ENCODE data around the gene LDB3. TPM values are rescaled to one million over a fixed set of nuclear protein-coding genes. Genes with fewer than 3 reads are reported as not detected.

Gene LDB3
- total RNA-seq, 1 donor from 2014 or later, result 4.7 TPM

- no peak for DNase-seq (ENCODE audit: extremely low spot score in 2 of 2)
- H3K27me3 ChIP-seq, result no peaks in the 10 kb centered on the region
- H3K27ac ChIP-seq, result peak overlapping the region; percentile 11
- intact Hi-C loops (cut with DNase I), result no loop called here
- H3K36me3 ChIP-seq, result no peaks in the 10 kb centered on the region
- H3K4me1 ChIP-seq, result peaks cover 11% of the 10 kb centered on the region
- H3K4me3 ChIP-seq, result peak overlapping the region in 1 of 2 donors; percentile 44
- TF ChIP-seq POLR2A (IDR thresholded peaks at IDR 0.05) (no peak), CTCF (IDR thresholded peaks at IDR 0.05) (no peak), POLR2AphosphoS5 (IDR thresholded peaks at IDR 0.05; ENCODE audit: insufficient read depth in 1 of 2, low read depth in 1 of 2) (no peak)
- no peaks in the 10 kb centered on the region for H3K9me3 ChIP-seq
Measured at GRCh38 chr10:86670290-86670811, 2.0 kb downstream of the LDB3 start.

GRCh38 chr10:86670876-86671275, 2.6 kb downstream of the LDB3 start:
- no peaks in the 10 kb centered on the region for H3K9me3 ChIP-seq
- H3K36me3 ChIP-seq, result no peaks in the 10 kb centered on the region
- H3K4me3 ChIP-seq, result peak overlapping the region in 1 of 2 donors; percentile 44
- intact Hi-C loops (cut with DNase I), result no loop called here
- H3K27me3 ChIP-seq, result no peaks in the 10 kb centered on the region
- peaks cover 11% of the 10 kb centered on the region for H3K4me1 ChIP-seq
- DNase-seq (ENCODE audit: extremely low spot score in 2 of 2), result no peak
- peak overlapping the region; percentile 11 for H3K27ac ChIP-seq
- TF ChIP-seq POLR2AphosphoS5 (IDR thresholded peaks at IDR 0.05; ENCODE audit: insufficient read depth in 1 of 2, low read depth in 1 of 2) (no peak), POLR2A (IDR thresholded peaks at IDR 0.05) (no peak), CTCF (IDR thresholded peaks at IDR 0.05) (no peak)

- peak overlapping the region; percentile 11 for H3K27ac ChIP-seq
- H3K36me3 ChIP-seq, result no peaks in the 10 kb centered on the region
- no peak for TF ChIP-seq POLR2A (IDR thresholded peaks at IDR 0.05)
- no peak for TF ChIP-seq POLR2AphosphoS5 (IDR thresholded peaks at IDR 0.05; ENCODE audit: insufficient read depth in 1 of 2, low read depth in 1 of 2)
- TF ChIP-seq CTCF (IDR thresholded peaks at IDR 0.05), result no peak
- H3K4me3 ChIP-seq, result peak overlapping the region in 1 of 2 donors; percentile 44
- H3K4me1 ChIP-seq, result peaks cover 11% of the 10 kb centered on the region
- H3K27me3 ChIP-seq, result no peaks in the 10 kb centered on the region
- intact Hi-C loops (cut with DNase I), result no loop called here
- DNase-seq (ENCODE audit: extremely low spot score in 2 of 2), result no peak
- no peaks in the 10 kb centered on the region for H3K9me3 ChIP-seq
Measured at GRCh38 chr10:86671419-86671818, 3.1 kb downstream of the LDB3 start.

- H3K27ac ChIP-seq, result peak overlapping the region; percentile 55
- H3K4me3 ChIP-seq, result no peak overlapping the region
- TF ChIP-seq POLR2AphosphoS5 (IDR thresholded peaks at IDR 0.05; ENCODE audit: insufficient read depth in 1 of 2, low read depth in 1 of 2) (peak in 1 of 2 donors; percentile 56), POLR2A (IDR thresholded peaks at IDR 0.05) (no peak)
- H3K4me1 ChIP-seq, result peaks cover 11% of the 10 kb centered on the region
- H3K9me3 ChIP-seq, result no peaks in the 10 kb centered on the region
- no peaks in the 10 kb centered on the region for H3K36me3 ChIP-seq
- no peak for DNase-seq (ENCODE audit: extremely low spot score in 2 of 2)
- intact Hi-C loops (cut with DNase I), result no loop called here
- no peaks in the 10 kb centered on the region for H3K27me3 ChIP-seq
Measured at GRCh38 chr10:86671985-86672710, 3.8 kb downstream of the LDB3 start.

GRCh38 chr10:86673216-86673826, 5.0 kb downstream of the LDB3 start:
- no peaks in the 10 kb centered on the region for H3K9me3 ChIP-seq
- intact Hi-C loops (cut with DNase I), result no loop called here
- TF ChIP-seq POLR2A (IDR thresholded peaks at IDR 0.05) (no peak), POLR2AphosphoS5 (IDR thresholded peaks at IDR 0.05; ENCODE audit: insufficient read depth in 1 of 2, low read depth in 1 of 2) (no peak), CTCF (IDR thresholded peaks at IDR 0.05) (no peak)
- H3K27me3 ChIP-seq, result no peaks in the 10 kb centered on the region
- DNase-seq (ENCODE audit: extremely low spot score in 2 of 2), result no peak
- peak overlapping the region; percentile 55 for H3K27ac ChIP-seq
- H3K4me3 ChIP-seq, result no peak overlapping the region
- no peaks in the 10 kb centered on the region for H3K36me3 ChIP-seq
- peaks cover 11% of the 10 kb centered on the region for H3K4me1 ChIP-seq
